GM18502 (cell line): Measurements from ENCODE around the gene LGALS12.
"Not testable (repeated sequence)": the region's sequence is repeated elsewhere in the genome, so short reads cannot be mapped to it uniquely, and the experiment has no call there.

ENCODE experiments used
- ATAC-seq: cut with Tn5 transposase; IDR thresholded peaks from one replicate; pipeline ENCODE4 v1.9.1; 2021; ENCODE audit warnings: mild to moderate bottlenecking; ENCODE audit not compliant: unreplicated experiment, poor library complexity

Gene LGALS12

DNA sequence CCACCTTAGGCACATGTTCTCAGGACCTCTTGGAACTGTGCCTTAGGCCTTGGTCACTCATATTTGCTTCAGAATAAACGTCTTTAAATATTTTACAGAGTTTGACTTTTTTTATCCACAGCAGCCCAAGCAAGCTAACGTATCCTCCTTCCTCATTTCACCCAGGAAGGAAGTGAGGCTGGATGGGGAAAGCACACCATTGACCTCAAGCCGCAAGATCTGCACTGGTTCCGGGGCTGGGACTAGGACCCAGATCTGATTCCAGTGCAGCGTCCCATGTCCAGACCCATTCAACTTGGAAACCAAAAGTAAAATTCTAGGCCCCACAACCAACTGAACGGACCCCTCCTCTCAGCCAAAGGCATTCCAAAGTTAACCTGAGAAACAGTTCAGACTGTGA lies 2.4 kb upstream of the LGALS12 start:
- ATAC-seq = no peak

- no peak for ATAC-seq
Measured at GRCh38 chr11:63504054-63504453, 1.8 kb upstream of the LGALS12 start.

DNA sequence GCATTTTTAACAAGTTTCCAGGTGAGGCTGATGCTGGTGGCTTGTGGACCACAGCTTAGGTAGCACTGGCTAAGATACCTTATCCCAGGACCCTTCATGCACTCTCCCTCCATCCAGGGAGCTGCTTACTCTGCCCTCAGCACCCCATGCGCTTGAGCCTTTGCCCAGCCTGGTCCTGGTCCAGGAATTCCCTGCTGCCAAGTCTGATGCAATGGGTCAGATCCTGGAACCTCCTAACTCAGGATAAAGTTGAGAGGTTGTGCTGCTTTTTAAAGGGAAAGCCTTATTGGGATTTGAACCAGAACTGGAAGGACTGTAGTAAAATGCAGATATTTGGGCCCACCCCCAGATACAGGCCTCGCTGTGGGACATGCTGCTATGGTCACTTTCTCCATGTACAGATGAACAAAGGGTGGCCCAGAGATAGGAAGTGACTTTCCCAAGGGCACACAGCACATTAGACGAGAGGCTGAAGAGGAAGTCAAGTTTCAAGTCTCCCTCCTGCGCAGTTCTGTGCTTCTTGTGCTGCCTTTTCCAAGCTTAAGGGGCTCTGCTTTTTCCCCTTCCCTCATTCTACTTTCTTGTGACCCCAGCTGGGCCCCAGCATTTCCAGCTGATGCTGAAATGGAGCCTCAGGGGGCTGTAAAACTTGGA lies 824 bp upstream of the LGALS12 start:
- no peak for ATAC-seq

DNA sequence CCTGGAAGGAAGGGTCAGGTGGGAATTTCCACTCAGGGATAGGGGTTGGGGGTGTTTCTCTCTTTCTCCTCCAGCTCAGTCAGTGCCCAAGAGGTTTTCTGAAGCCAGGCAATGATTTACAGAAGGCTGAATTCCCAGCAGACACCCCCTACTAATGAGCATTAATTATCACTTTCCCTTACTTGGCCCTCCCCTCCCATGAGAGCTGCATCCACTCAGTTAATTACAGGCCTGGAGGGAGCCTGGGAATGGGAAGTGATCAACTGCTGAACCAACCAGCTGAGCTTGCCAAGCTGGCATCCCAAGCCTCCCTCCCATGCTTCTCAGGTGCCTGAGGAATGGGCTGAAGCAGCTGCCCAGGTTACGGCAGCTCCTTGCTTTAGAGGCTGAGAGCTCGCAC lies 992 bp downstream of the LGALS12 start:
- ATAC-seq = no peak

GRCh38 chr11:63507511-63507910 lies 1.6 kb downstream of the LGALS12 start:
- ATAC-seq = no peak

- ATAC-seq = no peak
Measured at GRCh38 chr11:63508009-63508408, 2.1 kb downstream of the LGALS12 start.

DNA sequence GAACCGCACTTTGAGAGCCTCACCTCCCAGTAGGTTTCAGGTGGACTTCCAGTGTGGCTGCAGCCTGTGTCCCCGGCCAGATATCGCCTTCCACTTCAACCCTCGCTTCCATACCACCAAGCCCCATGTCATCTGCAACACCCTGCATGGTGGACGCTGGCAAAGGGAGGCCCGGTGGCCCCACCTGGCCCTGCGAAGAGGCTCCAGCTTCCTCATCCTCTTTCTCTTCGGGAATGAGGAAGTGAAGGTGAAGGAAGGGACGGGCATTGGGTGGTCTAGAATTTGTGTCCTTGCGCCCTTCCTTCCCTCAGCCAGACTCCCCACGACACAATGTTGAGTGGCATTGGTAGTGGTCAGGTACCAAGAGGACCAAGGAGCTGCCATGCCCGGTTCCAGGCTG lies 2.9 kb downstream of the LGALS12 start:
- ATAC-seq = no peak

GRCh38 chr11:63510360-63511047 lies 4.6 kb downstream of the LGALS12 start:
- no peak for ATAC-seq

GRCh38 chr11:63511048-63511748 lies 5.3 kb downstream of the LGALS12 start:
- no peak for ATAC-seq

GRCh38 chr11:63512816-63513215 lies 6.9 kb downstream of the LGALS12 start:
- no peak for ATAC-seq

- ATAC-seq = no peak
Measured at GRCh38 chr11:63516109-63516508, 10.2 kb downstream of the LGALS12 start.

DNA sequence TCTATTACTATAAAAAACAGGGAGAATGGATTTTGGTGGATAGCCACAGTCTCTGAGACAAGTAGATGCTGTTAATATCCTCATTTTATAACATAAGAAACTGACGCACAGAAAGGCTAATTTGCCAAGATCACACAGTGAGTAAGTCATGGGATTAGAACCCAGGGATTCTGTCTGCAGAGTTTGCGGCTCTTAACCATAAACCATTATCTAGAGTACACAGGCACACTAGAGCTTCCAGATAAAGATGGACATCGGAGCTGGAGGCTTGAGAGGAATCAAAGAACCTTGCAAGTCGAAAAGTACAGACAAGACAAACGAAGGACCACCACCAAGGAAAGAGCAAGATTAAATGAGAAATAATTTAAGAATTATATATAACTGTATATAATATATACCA lies 11.3 kb downstream of the LGALS12 start:
- no peak for ATAC-seq

DNA sequence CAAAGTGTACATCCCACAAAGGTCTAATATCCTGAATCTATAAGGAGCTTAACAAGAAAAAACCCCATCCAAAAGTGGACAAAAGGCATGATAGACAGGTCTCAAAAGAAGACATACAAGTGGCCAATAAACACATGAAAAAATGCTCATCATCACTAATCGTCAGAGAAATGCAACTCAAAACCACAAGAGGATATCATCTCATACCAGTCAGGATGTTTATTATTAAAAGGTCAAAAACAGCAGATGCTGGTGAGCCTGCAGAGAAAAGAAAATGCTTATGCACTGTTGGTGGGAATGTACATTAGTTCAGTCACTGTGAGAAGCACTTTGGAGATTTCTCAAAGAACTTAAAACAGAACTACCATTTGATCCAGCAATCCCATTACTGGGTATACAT lies 12.7 kb downstream of the LGALS12 start:
- no peak for ATAC-seq

DNA sequence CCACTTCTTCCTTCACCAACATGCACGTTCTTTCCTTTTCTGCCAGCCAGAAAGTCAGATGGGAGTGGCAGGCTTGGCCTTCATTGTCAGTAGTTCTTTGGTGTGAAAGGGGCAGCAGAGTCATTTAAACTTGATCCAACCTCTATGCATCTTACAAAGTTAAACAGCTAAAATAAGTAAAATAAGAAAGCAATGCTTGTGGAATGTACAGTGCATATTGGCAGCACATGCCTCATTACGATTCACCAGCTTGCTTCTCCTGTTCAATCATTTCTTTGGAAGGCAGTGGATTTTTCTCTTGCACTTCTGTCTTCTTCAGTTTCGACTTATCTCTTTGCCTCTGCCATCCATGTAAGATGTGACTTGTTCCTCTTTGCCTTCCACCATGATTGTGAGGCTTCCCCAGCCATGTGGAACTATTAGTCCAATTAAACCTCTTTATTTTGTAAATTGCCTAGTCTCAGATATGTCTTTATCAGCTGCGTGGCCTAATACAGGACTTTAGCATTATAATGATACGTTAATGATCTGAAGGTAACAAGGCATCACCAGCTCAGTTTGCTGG lies 14.8 kb downstream of the LGALS12 start:
- no peak for ATAC-seq

DNA sequence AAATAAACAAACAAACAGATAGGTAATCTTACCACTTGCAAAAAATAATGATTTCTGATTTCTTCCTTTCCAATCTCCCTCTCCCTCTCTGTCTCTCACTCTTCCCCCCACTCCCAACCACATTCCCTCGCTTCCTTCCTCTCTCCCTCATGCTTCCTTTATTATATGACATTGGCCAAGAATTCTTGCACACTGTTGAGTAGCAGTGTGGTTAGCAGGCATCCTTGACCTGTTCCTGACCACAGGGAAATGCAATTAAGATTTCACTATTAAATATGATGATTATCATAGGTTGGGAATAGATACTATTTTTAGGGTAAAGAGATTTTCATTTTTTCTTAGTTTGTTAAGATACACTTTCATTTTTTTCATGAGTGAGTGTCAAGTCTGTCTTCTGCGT lies 16.0 kb downstream of the LGALS12 start:
- no peak for ATAC-seq

- ATAC-seq = no peak
Measured at GRCh38 chr11:63523151-63523550, 17.3 kb downstream of the LGALS12 start.

GRCh38 chr11:63527667-63528066 lies 21.8 kb downstream of the LGALS12 start:
- no peak for ATAC-seq

- ATAC-seq = not testable (repeated sequence)
Measured at GRCh38 chr11:63528156-63528555, 22.3 kb downstream of the LGALS12 start.

DNA sequence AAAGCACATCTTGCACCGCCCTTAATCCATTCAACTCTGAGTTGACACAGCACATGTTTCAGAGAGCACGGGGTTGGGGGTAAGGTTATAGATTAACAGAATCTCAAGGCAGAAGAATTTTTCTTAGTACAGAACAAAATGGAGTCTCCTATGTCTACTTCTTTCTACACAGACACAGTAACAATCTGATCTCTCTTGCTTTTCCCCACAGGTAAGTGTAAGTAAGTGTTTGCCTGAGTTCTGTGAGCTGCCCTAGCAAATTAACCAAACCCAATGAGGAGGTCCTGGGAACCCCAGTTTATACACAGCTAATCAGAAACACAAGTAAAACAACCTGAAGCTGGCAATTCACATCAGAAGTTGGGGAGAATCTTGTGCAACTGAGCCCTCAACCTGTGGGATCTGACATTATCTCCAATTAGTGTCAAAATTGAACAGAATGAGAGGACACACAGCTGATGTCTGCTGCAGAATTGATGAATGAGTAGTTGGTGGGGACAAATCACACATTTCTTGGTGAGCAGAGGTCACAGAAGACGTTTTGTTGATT lies 22.9 kb downstream of the LGALS12 start:
- not testable (repeated sequence) for ATAC-seq

- not testable (repeated sequence) for ATAC-seq
Measured at GRCh38 chr11:63529373-63529772, 23.5 kb downstream of the LGALS12 start.

- ATAC-seq = no peak
Measured at GRCh38 chr11:63530021-63530420, 24.1 kb downstream of the LGALS12 start.
